Colonic mucosa (tissue), 4 donors: ENCODE results near the gene LNP1. TPM values are rescaled to one million over a fixed set of nuclear protein-coding genes. Genes with fewer than 3 reads are reported as not detected.

ENCODE experiments used
- DNase-seq: peaks from one replicate; pipeline ENCODE4 v3.0.0-alpha.2; 2020
- H3K27ac ChIP-seq: fragments of 200-600 bp; one replicate; pipeline ENCODE4 v1.8.0; 2021
- H3K27me3 ChIP-seq: fragments of 200-600 bp; one replicate; pipeline ENCODE4 v1.8.0; 2021
- H3K36me3 ChIP-seq: fragments of 200-600 bp; one replicate; pipeline ENCODE4 v1.8.0; 2021
- H3K4me1 ChIP-seq: fragments of 200-600 bp; one replicate; pipeline ENCODE4 v1.8.0; 2021; ENCODE audit warnings: mild to moderate bottlenecking
- H3K4me3 ChIP-seq: fragments of 200-600 bp; one replicate; pipeline ENCODE4 v1.8.0; 2021
- H3K9ac ChIP-seq, 2 donors: one replicate each; pipeline ENCODE4 v1.7.0; 2013; ENCODE audit warnings: control low read depth in 2 of 2, low read depth in 2 of 2, low read length in 2 of 2
- H3K9me3 ChIP-seq: fragments of 200-600 bp; one replicate; pipeline ENCODE4 v1.8.0; 2021
- CTCF ChIP-seq: fragments of 200-600 bp; IDR thresholded peaks from one replicate; pipeline ENCODE4 v1.8.0; 2022; ENCODE audit warnings: antibody characterized with exemption, mild to moderate bottlenecking
- intact Hi-C: fragments of 100-400 bp; cut with DNase I; formaldehyde crosslinking; loops from one replicate; pipeline ENCODE4 v1.14.1; 2022
- total RNA-seq, 2 donors: library from RNA; stranded (reverse); fragmentation: NEBNext Ultra II Directional in 1 of 2; extraction: Animal tissue kit (Norgen Biotek cat#: 25700) in 1 of 2; gene quantifications; one replicate each; pipeline ENCODE4 v1.2.1, GENCODE V29; 2021
- donor health status: healthy.
- donor health status: DM: no; HTN: no; CAD: no.
- donor health status: DM: no; HTN: no; CAD: no.

The LNP1 gene
- total RNA-seq, 2 donors from 2014 or later: 0.74 to 1.4 TPM

- no peak overlapping the region for H3K9ac ChIP-seq
- intact Hi-C loops: no loop called here
- no peaks in the 10 kb centered on the region for H3K36me3 ChIP-seq
- DNase-seq: no peak
- no peaks in the 10 kb centered on the region for H3K27me3 ChIP-seq
- no peak overlapping the region for H3K27ac ChIP-seq
- H3K4me3 ChIP-seq: no peak overlapping the region
- TF ChIP-seq CTCF: no peak
- H3K4me1 ChIP-seq: peaks cover 4% of the 10 kb centered on the region
- no peaks in the 10 kb centered on the region for H3K9me3 ChIP-seq
Measured at GRCh38 chr3:100404250-100404548, 2.9 kb downstream of the LNP1 start.

DNA sequence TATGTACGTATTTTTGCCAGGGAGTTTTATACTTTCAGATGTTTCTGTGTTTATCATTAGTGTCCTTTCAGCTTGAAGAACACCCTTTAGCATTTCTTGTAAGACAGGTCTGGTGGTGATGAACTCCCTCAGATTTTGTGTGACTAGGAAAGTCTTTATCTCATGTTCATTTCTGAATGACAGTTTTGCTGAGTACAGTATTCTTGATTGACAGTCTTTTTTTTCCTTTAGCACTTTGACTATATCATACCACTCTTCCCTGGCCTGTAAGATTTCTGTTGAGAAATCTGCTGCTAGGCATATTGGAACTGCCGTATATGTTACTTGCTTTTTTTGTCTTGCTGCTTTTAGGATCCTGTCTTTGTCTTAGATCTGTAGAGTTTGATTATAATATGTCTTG lies 5.8 kb downstream of the LNP1 start:
- Histone ChIP-seq H3K4me3 (no peak overlapping the region), H3K4me1 (peaks cover 3% of the 10 kb centered on the region), H3K27ac (no peak overlapping the region), H3K9ac (no peak overlapping the region), H3K9me3 (no peaks in the 10 kb centered on the region), H3K36me3 (no peaks in the 10 kb centered on the region), H3K27me3 (no peaks in the 10 kb centered on the region)
- no peak for DNase-seq
- no peak for TF ChIP-seq CTCF
- intact Hi-C loops: no loop called here

DNA sequence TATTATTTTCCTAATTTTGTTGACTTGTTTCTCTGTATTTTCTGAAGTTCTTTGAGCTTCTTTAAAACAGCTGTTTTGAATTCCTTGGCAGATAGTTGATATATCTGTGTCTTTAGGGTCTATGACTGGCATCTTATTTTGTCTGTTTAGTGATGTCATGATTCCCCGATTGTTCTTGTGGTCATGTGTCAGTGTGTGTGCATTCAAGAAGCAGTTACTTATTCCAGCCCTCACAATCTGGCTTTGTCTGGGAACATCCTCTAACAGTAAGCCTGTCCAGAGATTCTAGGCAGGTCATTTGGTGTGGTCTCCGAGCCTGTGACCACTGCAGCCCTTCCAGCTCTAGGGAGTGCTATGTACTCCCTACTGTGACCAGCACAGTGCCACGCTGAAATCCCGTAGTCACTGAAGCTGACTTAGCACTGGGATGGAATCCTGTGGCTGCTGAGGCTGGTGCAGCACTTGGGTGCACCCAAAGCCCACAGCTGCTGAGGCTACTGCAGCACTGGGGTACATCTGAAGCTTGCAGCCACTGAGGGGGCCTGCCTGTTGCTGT lies 6.7 kb downstream of the LNP1 start:
- no peak for DNase-seq
- no peaks in the 10 kb centered on the region for H3K9me3 ChIP-seq
- no peak overlapping the region for H3K9ac ChIP-seq
- TF ChIP-seq CTCF: no peak
- no peak overlapping the region for H3K4me3 ChIP-seq
- intact Hi-C loops: no loop called here
- H3K27me3 ChIP-seq: no peaks in the 10 kb centered on the region
- no peak overlapping the region for H3K27ac ChIP-seq
- no peaks in the 10 kb centered on the region for H3K4me1 ChIP-seq
- H3K36me3 ChIP-seq: no peaks in the 10 kb centered on the region

DNA sequence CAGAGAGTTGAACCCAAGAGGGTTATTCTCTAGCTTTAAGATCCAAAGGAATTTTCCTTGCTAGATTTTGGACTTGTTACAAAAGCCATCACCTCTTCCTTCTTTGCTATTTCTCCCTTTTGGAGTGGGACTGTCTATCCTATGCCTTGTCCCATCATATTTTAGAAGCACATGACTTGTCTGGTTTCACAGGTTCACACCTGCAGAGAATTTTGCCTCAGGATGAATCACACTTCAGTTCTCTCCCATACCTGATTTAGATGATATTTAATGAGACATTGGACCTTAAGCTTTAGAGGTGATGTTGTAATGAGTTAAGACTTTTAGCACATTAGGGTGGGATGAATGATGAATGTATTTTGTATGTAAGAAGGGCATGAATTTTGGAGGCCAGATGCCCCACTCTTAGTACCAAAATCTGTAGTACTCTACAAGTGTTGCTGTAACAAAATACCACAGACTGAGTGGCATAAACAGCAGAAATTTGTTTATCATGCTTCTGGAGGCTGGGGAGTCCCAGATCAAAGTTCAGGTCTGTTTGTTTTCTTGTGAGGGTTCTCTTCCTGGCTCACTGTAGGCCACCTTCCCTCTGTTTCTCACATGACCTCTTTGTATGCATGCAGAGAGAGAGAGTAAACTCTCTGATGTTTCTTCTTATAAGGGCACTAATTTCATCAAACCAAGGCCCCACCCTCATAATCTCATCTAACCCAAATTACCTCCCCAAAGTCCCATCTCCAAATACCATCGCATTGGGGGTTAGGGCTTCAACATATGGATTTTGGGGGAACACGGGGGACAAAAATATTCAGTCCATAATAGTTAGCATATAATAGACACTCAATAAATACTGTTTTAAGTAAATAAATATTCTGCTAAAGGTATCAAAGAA lies 10.0 kb downstream of the LNP1 start:
- intact Hi-C loops: no loop called here
- Histone ChIP-seq H3K27ac (no peak overlapping the region), H3K9me3 (no peaks in the 10 kb centered on the region), H3K27me3 (no peaks in the 10 kb centered on the region), H3K4me1 (no peaks in the 10 kb centered on the region), H3K36me3 (no peaks in the 10 kb centered on the region), H3K4me3 (no peak overlapping the region), H3K9ac (no peak overlapping the region)
- no peak for TF ChIP-seq CTCF
- DNase-seq: no peak

DNA sequence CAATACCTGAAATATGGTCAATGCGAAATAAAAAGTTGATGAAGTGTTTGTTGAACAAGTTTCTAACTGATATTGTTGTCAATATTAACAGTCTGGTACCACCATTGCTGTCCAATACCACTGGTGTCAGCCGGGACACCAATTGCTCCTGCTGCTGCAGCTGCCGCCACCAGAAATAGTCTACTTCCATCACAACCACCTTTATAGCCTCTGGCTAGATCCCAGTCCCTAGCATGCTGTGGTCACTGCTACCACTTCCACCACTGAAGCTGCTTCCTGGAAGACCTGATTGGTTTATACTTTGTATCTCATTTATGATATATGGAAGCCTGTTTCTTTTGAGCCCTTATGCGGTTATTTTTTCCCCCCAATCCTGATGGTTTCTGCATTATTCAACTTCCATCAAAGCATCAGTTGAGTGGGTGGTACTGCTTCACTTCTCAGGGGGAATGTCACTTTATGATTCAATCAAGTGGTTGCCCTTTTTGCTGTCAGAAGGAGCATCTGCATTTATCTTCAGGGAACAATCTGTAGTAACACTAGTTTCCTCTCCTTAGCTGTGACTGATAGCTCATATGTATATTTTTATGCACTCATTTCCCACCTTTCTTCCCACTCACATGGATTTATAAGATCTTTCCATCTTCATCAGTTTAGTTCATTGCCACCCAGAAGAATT lies 11.7 kb downstream of the LNP1 start:
- no peak overlapping the region for H3K9ac ChIP-seq
- no peak for TF ChIP-seq CTCF
- H3K36me3 ChIP-seq: no peaks in the 10 kb centered on the region
- no peak for DNase-seq
- no peaks in the 10 kb centered on the region for H3K4me1 ChIP-seq
- H3K27ac ChIP-seq: no peak overlapping the region
- H3K9me3 ChIP-seq: no peaks in the 10 kb centered on the region
- no peaks in the 10 kb centered on the region for H3K27me3 ChIP-seq
- intact Hi-C loops: no loop called here
- no peak overlapping the region for H3K4me3 ChIP-seq
